GM19043 (cell line): ENCODE data around the gene LANCL2.
A peak's percentile ranks its signal among the peaks of the same experiment; 100 is the strongest.
"Not testable (repeated sequence)": the region's sequence is repeated elsewhere in the genome, so short reads cannot be mapped to it uniquely, and the experiment has no call there.

Experiments used
- ATAC-seq: cut with Tn5 transposase; IDR thresholded peaks from one replicate; pipeline ENCODE4 v1.9.1; 2021; ENCODE audit warnings: low read depth; ENCODE audit not compliant: unreplicated experiment

The LANCL2 gene

DNA sequence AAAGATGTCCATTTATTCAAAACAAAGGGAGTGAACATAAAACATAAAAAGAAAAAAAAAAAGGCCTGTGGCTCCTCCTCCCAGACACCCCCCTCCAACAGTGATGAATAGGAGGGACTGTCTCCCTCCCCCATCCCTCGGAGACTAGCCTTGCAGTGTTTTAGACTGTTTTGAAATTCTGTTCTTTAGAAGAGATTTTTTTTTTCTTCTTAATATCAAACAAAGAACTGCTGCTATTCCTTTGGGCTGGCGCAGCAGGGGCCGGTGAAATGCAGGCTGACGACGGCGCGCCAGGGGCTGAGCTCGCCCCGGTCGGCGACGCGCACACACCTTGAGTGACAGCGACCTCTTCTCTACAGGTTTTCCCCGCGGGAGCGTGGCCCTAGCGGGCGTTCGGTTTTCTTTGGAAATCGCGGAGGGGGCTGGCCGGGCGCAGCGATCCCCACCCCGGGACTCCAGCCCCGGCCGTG, at the start of gene LANCL2:
Gene LANCL2 (plus strand): TSS at position 133 of the 470 bp plus-strand sequence. CDS start 689 bp downstream, outside the sequence.
- ATAC-seq = peak; percentile 30

DNA sequence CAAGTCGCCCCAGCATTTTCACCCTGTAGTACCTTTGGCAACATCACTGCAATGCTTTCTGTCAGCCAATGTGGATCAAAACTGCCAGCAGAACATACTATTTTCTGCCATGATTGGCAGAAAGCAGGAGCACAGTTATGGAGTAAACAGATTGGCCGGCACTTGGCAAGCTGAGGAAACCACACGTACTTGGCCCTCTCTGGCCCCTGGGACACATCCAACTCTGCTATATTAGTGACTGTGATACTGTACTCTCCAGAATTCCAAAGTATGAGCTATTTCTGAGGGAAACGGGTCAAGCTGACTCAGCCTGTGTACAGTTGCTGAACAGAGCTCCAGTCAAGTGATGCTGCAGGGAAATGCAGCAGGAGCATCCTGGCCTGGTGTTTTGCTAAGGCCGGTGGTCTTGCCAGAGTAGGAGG, 39.8 kb upstream of the LANCL2 start:
- no peak for ATAC-seq

GRCh38 chr7:55326081-55326835, 38.9 kb upstream of the LANCL2 start:
- no peak for ATAC-seq

GRCh38 chr7:55326945-55327626, 38.1 kb upstream of the LANCL2 start:
- no peak for ATAC-seq

DNA sequence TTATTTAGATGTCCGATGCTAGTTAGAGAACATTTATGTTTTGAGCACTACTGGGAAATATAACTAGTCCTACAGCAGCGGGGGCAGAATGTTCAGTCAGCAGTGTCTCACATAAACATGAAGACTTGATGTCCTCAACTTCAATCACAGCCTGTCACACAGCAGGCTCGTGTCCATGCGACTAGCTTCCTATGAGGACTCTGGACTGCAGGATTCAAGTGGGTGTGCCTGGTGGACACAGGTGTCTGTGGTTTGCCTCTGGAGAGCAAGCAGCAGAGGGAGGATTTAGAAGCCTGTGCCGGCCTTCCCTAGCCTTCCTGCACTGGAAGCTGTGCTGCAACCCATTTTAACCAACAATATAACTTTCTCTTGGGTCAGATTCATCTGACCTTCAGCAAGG, 30.0 kb upstream of the LANCL2 start:
- ATAC-seq = no peak

DNA sequence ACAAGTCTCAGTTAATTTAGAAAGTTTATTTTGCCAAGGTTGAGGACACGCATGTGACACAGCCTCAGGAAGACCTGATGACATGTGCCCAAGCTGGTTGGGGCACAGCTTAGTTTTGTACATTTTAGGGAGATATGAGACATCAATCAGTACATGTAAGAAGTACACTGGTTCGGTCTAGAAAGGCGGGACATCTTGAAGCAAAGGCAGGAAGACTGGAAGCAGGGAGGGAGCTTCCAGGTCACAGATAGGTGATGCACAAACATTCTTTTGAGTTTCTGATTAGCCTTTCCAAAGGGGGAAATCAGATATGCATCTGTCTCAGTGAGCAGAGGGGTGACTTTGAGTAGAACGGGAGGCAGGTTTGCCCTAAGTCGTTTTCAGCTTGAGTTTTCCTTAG, 29.4 kb upstream of the LANCL2 start:
- ATAC-seq = no peak

DNA sequence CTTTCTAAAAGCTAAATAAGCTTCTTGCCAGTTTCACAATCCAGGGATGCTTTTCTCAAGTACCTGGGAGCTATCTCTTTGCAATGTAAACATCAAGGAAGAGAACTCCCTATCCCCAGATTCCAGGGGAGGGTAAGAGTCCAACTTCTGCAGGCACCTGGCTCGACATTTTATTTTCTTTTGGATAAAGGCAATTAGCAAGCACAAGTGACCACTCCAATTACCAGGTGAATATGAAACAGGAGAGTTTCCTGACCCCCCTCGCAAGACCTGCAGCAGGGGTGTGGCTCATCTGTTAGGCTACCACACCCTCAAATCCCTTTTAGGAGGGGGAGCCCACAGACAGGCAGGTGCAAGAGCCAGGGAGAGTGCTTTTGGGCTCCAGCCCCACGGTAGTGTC, 28.6 kb upstream of the LANCL2 start:
- no peak for ATAC-seq

- ATAC-seq = no peak
Measured at GRCh38 chr7:55339033-55340000, 25.8 kb upstream of the LANCL2 start.

DNA sequence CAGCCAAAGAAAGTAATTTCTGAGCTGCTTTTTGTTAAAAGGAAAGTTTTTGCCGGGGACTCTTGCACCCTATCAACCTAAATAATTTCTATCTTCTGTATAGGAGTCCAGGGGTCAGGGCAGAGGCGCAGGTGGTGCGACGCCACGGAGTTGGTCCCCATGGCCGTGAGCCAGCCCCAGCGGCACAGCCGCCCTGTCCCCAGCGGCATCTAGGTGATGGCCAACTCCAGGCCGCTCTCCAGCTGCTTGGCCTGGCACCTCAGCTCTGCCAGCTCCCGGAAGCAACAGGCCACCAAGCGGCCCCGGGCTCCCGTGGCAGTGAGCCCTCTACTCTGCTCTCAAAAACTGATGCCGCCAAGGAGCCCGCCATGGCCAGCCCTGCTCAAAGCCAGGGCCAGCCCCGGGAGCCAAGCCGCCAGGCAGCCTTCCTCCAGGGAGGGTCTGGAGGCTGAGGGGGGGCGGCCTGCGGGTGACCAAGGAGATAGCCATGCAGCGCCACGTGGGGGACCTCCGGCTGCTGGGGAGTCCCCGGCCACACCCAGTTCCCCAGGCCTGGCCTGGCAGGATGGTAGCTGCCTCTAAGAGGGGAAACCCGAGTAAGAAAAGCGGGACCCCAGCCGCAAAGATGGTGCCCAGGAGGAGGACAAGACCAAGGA, 22.8 kb upstream of the LANCL2 start:
- ATAC-seq = no peak

DNA sequence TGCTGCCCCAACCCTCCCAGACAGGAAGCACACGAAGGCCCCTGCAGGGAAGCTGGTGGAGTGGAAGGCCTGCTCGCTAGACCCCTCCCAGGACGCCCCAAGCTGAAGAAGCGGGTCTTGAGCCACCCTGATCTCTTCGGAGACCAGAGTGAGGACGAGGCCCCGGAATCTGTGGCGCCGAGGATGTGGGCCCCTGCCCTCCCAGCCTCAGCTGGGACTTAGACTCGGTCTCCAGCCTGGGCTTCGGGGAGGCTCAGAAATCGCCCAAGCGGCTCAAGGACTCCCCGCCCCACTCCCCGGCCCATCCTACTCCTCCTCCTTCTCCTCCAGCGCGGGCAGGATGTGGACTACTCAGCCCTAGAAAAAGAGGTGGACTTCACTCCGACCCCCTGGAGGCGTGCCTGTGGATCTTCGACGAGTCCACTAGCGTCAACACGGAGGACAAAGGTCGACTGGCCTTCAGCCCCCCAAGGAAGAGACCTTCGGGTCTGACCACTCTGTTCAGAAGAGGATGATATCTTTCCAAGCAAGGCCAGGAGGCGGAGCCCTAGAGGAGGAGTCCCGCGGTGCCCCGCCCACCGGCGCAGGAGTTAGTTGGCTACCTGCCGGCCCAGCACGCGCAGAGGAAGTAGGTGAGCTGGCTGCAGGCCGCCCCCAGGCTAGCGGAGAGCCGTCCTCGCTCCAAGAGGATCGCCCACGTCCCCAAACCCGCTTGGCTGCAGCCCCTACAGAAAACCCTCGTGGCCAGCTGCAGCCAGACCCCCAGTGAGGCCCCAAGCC, 21.9 kb upstream of the LANCL2 start:
- no peak for ATAC-seq

- ATAC-seq = no peak
Measured at GRCh38 chr7:55343860-55344606, 21.1 kb upstream of the LANCL2 start.

DNA sequence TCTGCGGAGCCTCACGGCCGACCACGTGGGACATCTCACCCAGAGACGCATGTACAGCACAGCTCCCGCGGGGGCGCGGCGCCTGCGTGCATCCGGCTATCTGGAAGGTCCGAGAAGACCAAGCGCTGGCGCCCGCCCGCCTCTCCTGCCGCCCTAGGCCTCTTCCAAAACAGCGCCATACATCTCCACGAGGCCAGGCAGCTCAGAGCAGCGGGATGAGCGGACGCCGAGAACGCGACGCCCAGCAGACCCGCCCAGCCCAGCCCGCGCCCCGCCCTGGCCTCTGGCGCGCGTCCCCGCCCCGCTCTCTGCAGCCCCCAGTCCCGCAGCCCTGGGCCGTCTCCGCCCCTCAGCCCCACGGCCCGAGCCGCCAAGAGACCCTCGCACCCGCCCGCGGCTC, 20.3 kb upstream of the LANCL2 start:
- no peak for ATAC-seq

- no peak for ATAC-seq
Measured at GRCh38 chr7:55345292-55345691, 19.8 kb upstream of the LANCL2 start.

GRCh38 chr7:55348502-55348901, 16.6 kb upstream of the LANCL2 start:
- ATAC-seq = no peak

GRCh38 chr7:55349121-55349520, 16.0 kb upstream of the LANCL2 start:
- ATAC-seq = no peak

GRCh38 chr7:55350281-55350680, 14.9 kb upstream of the LANCL2 start:
- ATAC-seq = no peak

GRCh38 chr7:55351263-55351662, 13.9 kb upstream of the LANCL2 start:
- no peak for ATAC-seq

DNA sequence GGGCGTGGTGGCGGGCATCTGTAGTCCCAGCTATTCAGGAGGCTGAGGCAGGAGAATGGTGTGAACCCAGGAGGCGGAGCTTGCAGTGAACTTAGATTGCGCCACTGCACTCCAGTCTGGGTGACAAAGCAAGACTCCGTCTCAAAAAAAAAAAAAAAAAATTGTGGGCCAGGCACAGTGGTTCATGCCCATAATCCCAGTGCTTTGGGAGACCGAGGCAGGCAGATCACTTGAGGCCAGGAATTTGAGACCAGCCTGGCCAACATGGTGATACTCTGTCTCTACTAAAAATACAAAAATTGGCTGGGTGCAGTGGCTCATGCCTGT, 12.2 kb upstream of the LANCL2 start:
- not testable (repeated sequence) for ATAC-seq

- ATAC-seq = no peak
Measured at GRCh38 chr7:55360486-55360885, 4.7 kb upstream of the LANCL2 start.
